Measurements from ENCODE around the gene WFDC5.

The WFDC5 gene

DNA sequence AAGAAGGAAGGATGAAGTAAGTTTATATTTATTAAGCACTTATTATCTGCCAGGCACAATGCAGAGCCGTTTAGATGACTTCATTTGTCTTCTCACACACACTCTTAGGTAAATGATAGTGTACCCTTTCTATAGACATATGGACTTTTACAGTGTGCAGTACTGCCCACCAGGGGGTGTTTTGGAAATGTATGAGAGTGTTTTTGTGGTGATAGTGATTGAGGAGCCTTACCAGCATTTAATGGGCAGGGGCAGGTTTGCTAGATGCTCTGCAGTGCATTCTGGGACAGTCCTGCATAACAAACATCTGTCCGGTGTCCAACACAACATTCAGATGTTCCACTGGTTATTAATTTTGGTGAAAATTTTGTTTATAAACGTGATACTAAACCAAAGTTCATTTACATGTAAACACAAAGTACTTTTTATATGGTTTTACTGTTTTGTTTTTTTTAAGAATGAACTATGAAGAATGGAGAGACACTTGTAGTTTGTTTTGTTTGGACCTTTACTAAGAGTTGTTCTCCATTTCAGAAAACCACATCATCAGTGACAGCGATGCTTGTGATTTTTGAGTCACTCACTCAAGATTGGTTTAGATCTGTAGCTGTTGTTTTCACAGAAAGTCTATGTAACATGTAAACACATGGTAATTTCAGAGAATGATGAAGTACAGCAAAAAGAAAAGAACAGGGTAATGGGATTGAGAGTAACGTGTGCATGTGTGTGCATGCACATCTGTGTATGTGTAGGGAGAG lies 33.9 kb downstream of the WFDC5 start:
- H3K9ac ChIP-seq (ENCODE audit: low read length in 5 of 5): no peak overlapping the region
- H3K4me1 ChIP-seq (ENCODE audit: control insufficient read depth in 5 of 5, insufficient read depth in 5 of 5, low read length in 5 of 5): no peaks in the 10 kb centered on the region
- peaks cover 0 to 8% (median 3%) of the 10 kb centered on the region in 5 donors for H3K9me3 ChIP-seq (ENCODE audit: control insufficient read depth in 5 of 5, low read length in 5 of 5)
- H3K27ac ChIP-seq (ENCODE audit: low read depth, low read length): no peak overlapping the region
- no peaks in the 10 kb centered on the region for H3K27me3 ChIP-seq (ENCODE audit: control insufficient read depth in 5 of 5, insufficient read depth in 4 of 5, low read length in 5 of 5)
- H3K4me3 ChIP-seq (ENCODE audit: low read depth in 1 of 5, low read length in 5 of 5): no peak overlapping the region
- peaks cover 16 to 57% (median 31%) of the 10 kb centered on the region in 5 donors for H3K36me3 ChIP-seq (ENCODE audit: control insufficient read depth in 5 of 5, insufficient read depth in 5 of 5, low read length in 5 of 5)

DNA sequence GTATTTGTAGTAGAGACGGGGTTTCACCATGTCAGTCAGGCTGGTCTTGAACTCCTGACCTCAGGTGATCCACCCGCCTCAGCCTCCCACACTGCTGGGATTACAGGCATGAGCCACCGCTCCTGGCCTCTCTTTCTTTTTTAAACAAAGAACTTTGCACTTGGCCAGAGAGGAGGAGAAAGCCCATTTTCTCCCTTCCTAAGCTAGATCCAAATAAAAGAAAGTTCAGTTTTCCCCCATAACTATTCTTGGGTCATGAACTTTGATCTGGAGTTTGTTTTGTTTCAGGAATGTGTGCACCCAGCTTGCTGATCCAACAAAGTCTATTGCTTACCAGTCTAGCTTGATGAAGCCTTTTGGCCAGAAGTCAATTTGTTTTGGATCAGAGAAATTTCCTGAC lies 37.4 kb downstream of the WFDC5 start:
- Histone ChIP-seq H3K36me3 (ENCODE audit: control insufficient read depth in 5 of 5, insufficient read depth in 5 of 5, low read length in 5 of 5) (peaks cover 21 to 83% (median 47%) of the 10 kb centered on the region in 5 donors), H3K9me3 (ENCODE audit: control insufficient read depth in 5 of 5, low read length in 5 of 5) (peaks cover 0 to 3% (median 0%) of the 10 kb centered on the region in 5 donors), H3K9ac (ENCODE audit: low read length in 5 of 5) (no peak overlapping the region), H3K27ac (ENCODE audit: low read depth, low read length) (no peak overlapping the region), H3K4me3 (ENCODE audit: low read depth in 1 of 5, low read length in 5 of 5) (no peak overlapping the region), H3K27me3 (ENCODE audit: control insufficient read depth in 5 of 5, insufficient read depth in 4 of 5, low read length in 5 of 5) (no peaks in the 10 kb centered on the region), H3K4me1 (ENCODE audit: control insufficient read depth in 5 of 5, insufficient read depth in 5 of 5, low read length in 5 of 5) (no peaks in the 10 kb centered on the region)

DNA sequence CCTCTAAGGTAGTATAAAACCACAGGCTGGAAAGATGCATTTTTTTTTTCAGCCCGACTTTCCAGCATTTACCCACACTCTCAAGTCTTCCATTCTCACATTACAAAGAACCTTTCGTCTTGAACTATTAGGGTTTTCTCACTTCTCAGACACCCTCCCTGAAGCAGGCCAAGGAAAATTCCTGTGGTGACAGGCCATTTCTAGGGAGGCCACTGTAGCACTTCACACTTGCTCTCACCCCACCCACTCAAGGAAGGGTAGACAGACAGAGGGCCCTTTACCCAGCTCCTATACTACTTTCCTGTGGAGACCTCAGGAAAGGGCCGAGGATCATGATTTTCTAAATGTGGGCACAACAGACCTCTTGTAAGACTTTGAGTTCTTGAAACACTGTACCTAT lies 41.8 kb downstream of the WFDC5 start:
- Histone ChIP-seq H3K36me3 (ENCODE audit: control insufficient read depth in 5 of 5, insufficient read depth in 5 of 5, low read length in 5 of 5) (peaks cover 12 to 51% (median 27%) of the 10 kb centered on the region in 5 donors), H3K4me3 (ENCODE audit: low read depth in 1 of 5, low read length in 5 of 5) (no peak overlapping the region), H3K27ac (ENCODE audit: low read depth, low read length) (no peak overlapping the region), H3K27me3 (ENCODE audit: control insufficient read depth in 5 of 5, insufficient read depth in 4 of 5, low read length in 5 of 5) (no peaks in the 10 kb centered on the region), H3K9ac (ENCODE audit: low read length in 5 of 5) (no peak overlapping the region), H3K4me1 (ENCODE audit: control insufficient read depth in 5 of 5, insufficient read depth in 5 of 5, low read length in 5 of 5) (peaks cover 0 to 3% (median 0%) of the 10 kb centered on the region in 5 donors), H3K9me3 (ENCODE audit: control insufficient read depth in 5 of 5, low read length in 5 of 5) (no peaks in the 10 kb centered on the region)

DNA sequence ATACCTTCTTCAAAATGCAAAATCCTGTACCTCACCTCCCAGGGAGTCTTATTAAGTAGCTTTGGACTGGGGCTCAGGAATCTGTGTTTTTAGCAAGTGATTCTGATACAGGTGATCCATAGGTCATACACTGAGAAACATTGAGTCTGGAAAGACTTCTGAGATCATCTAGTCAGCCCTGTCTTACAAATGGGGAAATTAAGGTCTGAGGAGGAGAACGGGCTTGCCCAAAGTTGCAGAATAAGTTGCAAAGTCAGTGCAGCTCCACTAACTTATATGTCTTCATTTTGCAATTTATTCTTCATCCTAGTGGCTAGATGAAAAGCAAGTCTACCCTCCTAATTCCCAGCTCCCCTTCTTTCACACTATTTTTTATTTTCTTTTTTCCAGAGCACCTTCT lies 42.9 kb downstream of the WFDC5 start:
- H3K27me3 ChIP-seq (ENCODE audit: control insufficient read depth in 5 of 5, insufficient read depth in 4 of 5, low read length in 5 of 5): no peaks in the 10 kb centered on the region
- H3K4me1 ChIP-seq (ENCODE audit: control insufficient read depth in 5 of 5, insufficient read depth in 5 of 5, low read length in 5 of 5): peaks cover 0 to 4% (median 3%) of the 10 kb centered on the region in 5 donors
- H3K27ac ChIP-seq (ENCODE audit: low read depth, low read length): no peak overlapping the region
- H3K4me3 ChIP-seq (ENCODE audit: low read depth in 1 of 5, low read length in 5 of 5): no peak overlapping the region
- no peak overlapping the region for H3K9ac ChIP-seq (ENCODE audit: low read length in 5 of 5)
- peaks cover 11 to 47% (median 25%) of the 10 kb centered on the region in 5 donors for H3K36me3 ChIP-seq (ENCODE audit: control insufficient read depth in 5 of 5, insufficient read depth in 5 of 5, low read length in 5 of 5)
- no peaks in the 10 kb centered on the region for H3K9me3 ChIP-seq (ENCODE audit: control insufficient read depth in 5 of 5, low read length in 5 of 5)

DNA sequence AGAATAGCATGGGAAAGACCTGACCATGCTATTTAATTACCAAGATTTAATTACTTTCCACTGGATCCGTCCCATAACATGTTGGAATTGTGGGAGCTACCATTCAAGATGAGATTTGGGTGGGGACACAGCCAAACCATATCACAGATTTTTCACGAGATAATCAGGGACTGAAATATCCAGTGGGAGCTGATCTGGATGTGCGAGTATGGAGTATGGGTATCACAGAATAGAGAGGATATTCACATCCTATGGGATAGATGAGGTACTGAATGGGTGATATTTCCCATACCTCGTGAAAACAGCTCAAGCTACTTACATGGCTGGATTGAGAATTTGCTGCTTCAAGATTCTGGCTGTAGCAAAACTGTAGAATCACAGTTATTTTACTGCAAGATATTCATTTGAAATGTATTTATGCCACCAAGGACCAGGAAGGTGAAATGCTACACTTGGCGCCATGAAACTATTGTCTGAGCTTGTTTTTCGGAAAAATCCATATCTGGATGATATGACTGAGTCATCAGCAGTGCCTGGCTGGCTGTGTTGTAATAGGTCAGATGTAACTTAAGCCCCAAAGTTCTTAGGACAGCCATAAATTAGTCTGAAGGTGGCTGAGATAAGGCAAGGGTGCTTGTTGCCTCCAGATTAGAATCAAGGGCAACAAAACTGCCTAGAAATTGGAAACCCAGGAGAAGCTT lies 43.9 kb downstream of the WFDC5 start:
- Histone ChIP-seq H3K27me3 (ENCODE audit: control insufficient read depth in 5 of 5, insufficient read depth in 4 of 5, low read length in 5 of 5) (no peaks in the 10 kb centered on the region), H3K4me3 (ENCODE audit: low read depth in 1 of 5, low read length in 5 of 5) (no peak overlapping the region), H3K4me1 (ENCODE audit: control insufficient read depth in 5 of 5, insufficient read depth in 5 of 5, low read length in 5 of 5) (peaks cover 0 to 13% (median 4%) of the 10 kb centered on the region in 5 donors), H3K9ac (ENCODE audit: low read length in 5 of 5) (no peak overlapping the region), H3K27ac (ENCODE audit: low read depth, low read length) (no peak overlapping the region), H3K9me3 (ENCODE audit: control insufficient read depth in 5 of 5, low read length in 5 of 5) (no peaks in the 10 kb centered on the region), H3K36me3 (ENCODE audit: control insufficient read depth in 5 of 5, insufficient read depth in 5 of 5, low read length in 5 of 5) (peaks cover 5 to 37% (median 16%) of the 10 kb centered on the region in 5 donors)

DNA sequence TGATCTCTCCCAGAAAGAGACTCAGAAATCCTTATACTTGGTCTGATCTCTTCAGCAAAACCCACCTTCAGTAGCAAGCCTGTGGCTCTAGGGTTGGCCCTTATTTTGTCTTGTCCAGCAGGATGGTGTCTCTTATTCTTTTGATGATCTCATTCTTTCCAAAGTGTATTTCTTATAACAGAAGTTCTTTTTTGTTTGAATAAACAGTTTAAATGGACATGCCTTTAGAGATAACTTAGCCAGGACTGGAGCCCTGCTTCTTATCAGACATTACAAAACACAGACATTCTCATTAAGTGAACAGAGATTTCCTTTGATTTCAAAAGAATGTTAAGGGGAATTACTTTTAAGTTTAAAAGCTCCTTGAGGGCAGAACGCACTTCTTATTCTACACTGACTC lies 45.7 kb downstream of the WFDC5 start:
- Histone ChIP-seq H3K27me3 (ENCODE audit: control insufficient read depth in 5 of 5, insufficient read depth in 4 of 5, low read length in 5 of 5) (no peaks in the 10 kb centered on the region), H3K27ac (ENCODE audit: low read depth, low read length) (no peak overlapping the region), H3K36me3 (ENCODE audit: control insufficient read depth in 5 of 5, insufficient read depth in 5 of 5, low read length in 5 of 5) (peaks cover 0 to 20% (median 2%) of the 10 kb centered on the region in 5 donors), H3K9me3 (ENCODE audit: control insufficient read depth in 5 of 5, low read length in 5 of 5) (no peaks in the 10 kb centered on the region), H3K9ac (ENCODE audit: low read length in 5 of 5) (no peak overlapping the region), H3K4me3 (ENCODE audit: low read depth in 1 of 5, low read length in 5 of 5) (no peak overlapping the region), H3K4me1 (ENCODE audit: control insufficient read depth in 5 of 5, insufficient read depth in 5 of 5, low read length in 5 of 5) (peaks cover 0 to 14% (median 4%) of the 10 kb centered on the region in 5 donors)

DNA sequence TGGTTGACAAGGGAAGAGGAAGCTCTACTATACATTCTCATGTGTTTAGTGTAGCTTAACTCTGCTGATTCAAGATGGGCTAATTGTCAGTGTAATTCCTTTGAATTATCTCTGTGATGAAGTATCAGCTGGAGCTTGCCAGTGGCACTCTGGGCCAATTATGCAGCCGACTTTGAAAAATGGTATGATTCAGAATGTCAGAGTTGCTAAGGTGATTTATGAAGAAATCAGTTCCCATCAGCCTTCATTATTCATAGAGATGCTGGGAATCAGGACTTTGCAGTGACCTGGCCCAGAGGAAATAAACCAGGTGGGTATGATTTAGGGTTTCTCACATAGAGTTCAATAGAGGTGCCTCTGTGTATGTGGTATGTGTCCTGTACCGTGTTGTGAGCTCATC lies 47.4 kb downstream of the WFDC5 start:
- Histone ChIP-seq H3K4me1 (ENCODE audit: control insufficient read depth in 5 of 5, insufficient read depth in 5 of 5, low read length in 5 of 5) (peaks cover 0 to 14% (median 4%) of the 10 kb centered on the region in 5 donors), H3K27ac (ENCODE audit: low read depth, low read length) (no peak overlapping the region), H3K4me3 (ENCODE audit: low read depth in 1 of 5, low read length in 5 of 5) (no peak overlapping the region), H3K36me3 (ENCODE audit: control insufficient read depth in 5 of 5, insufficient read depth in 5 of 5, low read length in 5 of 5) (peaks cover 0 to 9% (median 2%) of the 10 kb centered on the region in 5 donors), H3K27me3 (ENCODE audit: control insufficient read depth in 5 of 5, insufficient read depth in 4 of 5, low read length in 5 of 5) (no peaks in the 10 kb centered on the region), H3K9ac (ENCODE audit: low read length in 5 of 5) (no peak overlapping the region), H3K9me3 (ENCODE audit: control insufficient read depth in 5 of 5, low read length in 5 of 5) (no peaks in the 10 kb centered on the region)

DNA sequence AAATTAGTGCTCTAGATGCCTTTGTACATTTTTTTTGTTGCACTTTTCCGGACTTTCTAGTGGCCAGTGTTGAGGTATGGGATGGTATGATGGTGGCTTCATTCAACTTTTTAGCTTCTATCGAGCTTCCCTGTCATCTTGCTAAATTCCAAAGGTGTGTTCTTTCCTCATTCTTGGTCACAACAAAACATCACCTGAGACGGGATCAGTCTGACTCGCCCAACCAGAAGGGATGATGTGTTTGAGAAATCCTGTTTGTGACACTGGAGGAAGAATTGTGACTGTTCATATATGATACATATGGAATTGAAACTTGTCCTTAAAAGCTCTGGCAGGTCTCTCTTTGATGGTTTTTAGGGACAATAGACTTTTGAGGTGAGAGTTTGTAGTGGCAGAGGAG lies 47.9 kb downstream of the WFDC5 start:
- Histone ChIP-seq H3K9me3 (ENCODE audit: control insufficient read depth in 5 of 5, low read length in 5 of 5) (no peaks in the 10 kb centered on the region), H3K4me3 (ENCODE audit: low read depth in 1 of 5, low read length in 5 of 5) (no peak overlapping the region), H3K36me3 (ENCODE audit: control insufficient read depth in 5 of 5, insufficient read depth in 5 of 5, low read length in 5 of 5) (peaks cover 0 to 9% (median 2%) of the 10 kb centered on the region in 5 donors), H3K9ac (ENCODE audit: low read length in 5 of 5) (no peak overlapping the region), H3K4me1 (ENCODE audit: control insufficient read depth in 5 of 5, insufficient read depth in 5 of 5, low read length in 5 of 5) (peaks cover 0 to 14% (median 4%) of the 10 kb centered on the region in 5 donors), H3K27me3 (ENCODE audit: control insufficient read depth in 5 of 5, insufficient read depth in 4 of 5, low read length in 5 of 5) (no peaks in the 10 kb centered on the region), H3K27ac (ENCODE audit: low read depth, low read length) (no peak overlapping the region)

DNA sequence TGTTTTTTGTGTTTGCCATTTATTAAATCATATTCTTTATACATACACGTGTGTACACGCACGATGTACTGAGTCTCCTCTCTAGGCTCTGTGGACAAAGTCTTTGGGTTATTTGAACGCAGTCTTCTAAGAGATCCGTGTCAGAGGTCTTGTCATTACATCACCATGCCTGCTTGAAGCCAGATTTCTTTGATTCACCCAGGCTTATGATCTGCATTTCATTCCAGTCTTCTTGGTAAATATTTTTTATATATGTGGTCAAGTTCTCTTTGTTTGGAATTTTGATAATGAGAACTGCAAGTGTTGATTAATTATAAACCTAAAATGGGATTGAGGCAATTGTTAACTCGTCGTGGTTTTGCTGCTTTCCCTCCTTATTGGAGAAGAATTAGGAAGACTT lies 48.6 kb downstream of the WFDC5 start:
- peaks cover 0 to 14% (median 4%) of the 10 kb centered on the region in 5 donors for H3K4me1 ChIP-seq (ENCODE audit: control insufficient read depth in 5 of 5, insufficient read depth in 5 of 5, low read length in 5 of 5)

DNA sequence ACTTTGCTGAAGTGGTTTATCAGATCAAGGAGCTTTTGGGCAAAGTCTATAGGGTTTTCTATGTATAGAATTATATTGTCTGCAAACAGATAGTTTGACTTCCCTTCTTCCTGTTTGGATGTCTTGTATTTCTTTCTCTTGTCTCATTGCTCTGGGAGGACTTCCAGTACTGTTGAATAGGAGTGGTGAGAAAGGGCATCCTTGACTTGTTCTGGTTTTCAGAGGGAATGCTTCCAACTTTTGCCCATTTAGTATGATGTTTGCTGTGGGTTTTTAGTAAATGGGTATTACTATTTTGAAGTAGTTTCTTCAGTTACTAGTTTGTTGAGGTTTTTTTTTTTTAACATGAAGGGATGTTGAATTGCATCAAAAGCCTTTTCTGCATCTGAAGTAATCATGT lies 50.2 kb downstream of the WFDC5 start:
- peaks cover 0 to 14% (median 4%) of the 10 kb centered on the region in 5 donors for H3K4me1 ChIP-seq (ENCODE audit: control insufficient read depth in 5 of 5, insufficient read depth in 5 of 5, low read length in 5 of 5)
- H3K36me3 ChIP-seq (ENCODE audit: control insufficient read depth in 5 of 5, insufficient read depth in 5 of 5, low read length in 5 of 5): peaks cover 0 to 11% (median 7%) of the 10 kb centered on the region in 5 donors
- H3K9me3 ChIP-seq (ENCODE audit: control insufficient read depth in 5 of 5, low read length in 5 of 5): no peaks in the 10 kb centered on the region
- no peak overlapping the region for H3K9ac ChIP-seq (ENCODE audit: low read length in 5 of 5)
- no peaks in the 10 kb centered on the region for H3K27me3 ChIP-seq (ENCODE audit: control insufficient read depth in 5 of 5, insufficient read depth in 4 of 5, low read length in 5 of 5)
- H3K4me3 ChIP-seq (ENCODE audit: low read depth in 1 of 5, low read length in 5 of 5): no peak overlapping the region
- H3K27ac ChIP-seq (ENCODE audit: low read depth, low read length): no peak overlapping the region

More for the DNA sequence above, 48.6 kb downstream of the WFDC5 start:
- H3K9me3 ChIP-seq (ENCODE audit: control insufficient read depth in 5 of 5, low read length in 5 of 5): no peaks in the 10 kb centered on the region
- no peak overlapping the region for H3K27ac ChIP-seq (ENCODE audit: low read depth, low read length)
- no peak overlapping the region for H3K4me3 ChIP-seq (ENCODE audit: low read depth in 1 of 5, low read length in 5 of 5)
- no peaks in the 10 kb centered on the region for H3K27me3 ChIP-seq (ENCODE audit: control insufficient read depth in 5 of 5, insufficient read depth in 4 of 5, low read length in 5 of 5)
- H3K36me3 ChIP-seq (ENCODE audit: control insufficient read depth in 5 of 5, insufficient read depth in 5 of 5, low read length in 5 of 5): peaks cover 0 to 9% (median 3%) of the 10 kb centered on the region in 5 donors
- H3K9ac ChIP-seq (ENCODE audit: low read length in 5 of 5): no peak overlapping the region

All from subcutaneous abdominal adipose tissue (tissue), 5 donors.